Astrocyte (in vitro differentiated cells and primary cell): Measurements from ENCODE around the gene LRRC18. TPM values are rescaled to one million over a fixed set of nuclear protein-coding genes. Genes with fewer than 3 reads are reported as not detected.

Source experiments
- DNase-seq: peaks from one replicate; pipeline ENCODE4 v3.0.0-alpha.2; 2010; ENCODE audit warnings: low read depth
- FAIRE-seq: peaks from 2 replicates; lab custom pipeline; 2011; peaks lifted over from hg19 to GRCh38; lab: Jason Lieb, UNC
- H2AFZ ChIP-seq: 2 replicates; pipeline ENCODE4 v1.6.0; 2012; ENCODE audit warnings: low read depth, low read length, inconsistent platforms
- H3K27ac ChIP-seq: 2 replicates; pipeline ENCODE4 v1.5.1; 2011; ENCODE audit warnings: low read depth, low read length, inconsistent platforms
- H3K27me3 ChIP-seq: 2 replicates; pipeline ENCODE4 v1.6.0; 2011; ENCODE audit warnings: low read length, inconsistent platforms; ENCODE audit not compliant: insufficient read depth
- H3K36me3 ChIP-seq: 2 replicates; pipeline ENCODE4 v1.5.1; 2011; ENCODE audit warnings: low read length, inconsistent platforms; ENCODE audit not compliant: insufficient read depth
- H3K4me1 ChIP-seq: 2 replicates; pipeline ENCODE4 v1.5.1; 2011; ENCODE audit warnings: low read length, inconsistent platforms; ENCODE audit not compliant: insufficient read depth
- H3K4me2 ChIP-seq: 2 replicates; pipeline ENCODE4 v1.6.0; 2012; ENCODE audit warnings: low read length, inconsistent platforms
- H3K4me3 ChIP-seq: 2 replicates; pipeline ENCODE4 v1.5.1; 2011; ENCODE audit warnings: low read depth, mild to moderate bottlenecking, low read length, inconsistent platforms; ENCODE audit not compliant: insufficient read depth
- H3K79me2 ChIP-seq: 2 replicates; pipeline ENCODE4 v1.6.0; 2012; ENCODE audit warnings: mild to moderate bottlenecking, low read length, inconsistent platforms; ENCODE audit not compliant: insufficient read depth
- H3K9ac ChIP-seq: 2 replicates; pipeline ENCODE4 v1.6.0; 2012; ENCODE audit warnings: mild to moderate bottlenecking, low read length, inconsistent platforms
- H3K9me3 ChIP-seq: 2 replicates; pipeline ENCODE4 v1.5.1; 2012; ENCODE audit warnings: low read depth, mild to moderate bottlenecking, low read length, inconsistent platforms; ENCODE audit not compliant: insufficient read depth
- H4K20me1 ChIP-seq: 2 replicates; pipeline ENCODE4 v1.6.0; 2012; ENCODE audit warnings: low read length, inconsistent platforms; ENCODE audit not compliant: insufficient read depth
- H3K27ac Mint-ChIP-seq: one replicate; pipeline ENCODE4 v1.8.0; 2021; ENCODE audit warnings: mild to moderate bottlenecking, mixed read lengths; ENCODE audit not compliant: unreplicated experiment
- H3K27me3 Mint-ChIP-seq: one replicate; pipeline ENCODE4 v1.8.0; 2021; ENCODE audit warnings: low read depth, mixed read lengths; ENCODE audit not compliant: unreplicated experiment
- H3K36me3 Mint-ChIP-seq: one replicate; pipeline ENCODE4 v1.8.0; 2021; ENCODE audit warnings: low read depth, mixed read lengths; ENCODE audit not compliant: unreplicated experiment
- H3K4me1 Mint-ChIP-seq: one replicate; pipeline ENCODE4 v1.8.0; 2021; ENCODE audit warnings: low read depth, mixed read lengths; ENCODE audit not compliant: unreplicated experiment
- H3K4me3 Mint-ChIP-seq: one replicate; pipeline ENCODE4 v1.8.0; 2021; ENCODE audit warnings: mild to moderate bottlenecking, moderate library complexity, mixed read lengths; ENCODE audit not compliant: unreplicated experiment
- H3K9me3 Mint-ChIP-seq: one replicate; pipeline ENCODE4 v1.8.0; 2021; ENCODE audit warnings: mild to moderate bottlenecking, mixed read lengths; ENCODE audit not compliant: unreplicated experiment
- EZH2 ChIP-seq: IDR thresholded peaks from 2 replicates; pipeline ENCODE4 v1.6.1; 2012; ENCODE audit warnings: mild to moderate bottlenecking, low read length, inconsistent platforms; ENCODE audit not compliant: insufficient read depth
- total RNA-seq: library from RNA; stranded (reverse); gene quantifications from 2 replicates; pipeline ENCODE4 v1.2.1, GENCODE V29; 2021
- TF ChIP-seq, protein P1 (sequence below): IDR thresholded peaks from 2 replicates; pipeline ENCODE4 v1.5.1; 2011; ENCODE audit warnings: low read depth, mild to moderate bottlenecking, inconsistent platforms, low read length, moderate library complexity; ENCODE audit not compliant: insufficient read depth

LRRC18 gene
- total RNA-seq, 1 donor from 2014 or later = not detected

DNA sequence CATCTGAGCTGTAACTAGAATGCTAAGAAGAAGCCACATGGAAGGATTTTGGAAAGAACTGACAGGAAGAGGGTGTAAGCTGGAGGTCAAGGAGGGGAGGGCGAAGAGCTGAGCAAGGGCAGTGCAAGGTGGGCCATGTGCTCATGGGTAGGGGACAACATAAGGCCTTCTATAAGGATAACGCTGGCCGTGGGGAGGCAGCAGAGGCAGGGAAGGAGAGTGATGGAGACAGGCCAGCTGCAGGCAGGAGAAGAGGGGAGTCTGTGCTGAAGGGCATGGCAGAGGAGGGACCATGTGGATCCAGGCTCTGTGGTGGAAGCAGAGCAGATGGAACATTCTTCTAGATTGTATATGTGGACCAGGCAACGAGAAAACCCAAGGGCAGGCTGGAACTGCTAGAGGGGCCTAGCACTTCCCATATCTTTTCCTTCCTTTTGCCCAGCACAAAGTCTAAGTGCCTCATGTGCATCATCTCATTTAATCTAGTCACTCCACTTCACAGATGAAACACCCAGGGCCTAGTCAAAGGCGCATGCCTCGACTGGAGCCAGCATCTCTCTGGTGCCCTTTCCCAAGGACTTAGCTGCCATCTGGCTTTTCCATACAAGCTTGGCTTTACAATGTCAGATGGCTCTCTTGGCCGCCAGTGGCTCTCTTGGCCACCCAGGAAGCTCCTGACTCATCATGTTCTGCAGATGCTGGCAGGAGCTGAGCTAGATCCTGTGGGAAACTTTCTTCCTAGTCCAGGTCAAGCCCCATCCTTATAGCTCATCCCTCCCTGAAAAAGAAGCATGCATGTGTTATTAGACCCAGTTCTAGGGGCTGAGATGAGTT lies 6.6 kb downstream of the LRRC18 start:
- Mint-ChIP-seq H3K4me1 (no peaks in the 10 kb centered on the region), H3K9me3 (peaks cover 5% of the 10 kb centered on the region), H3K27ac (no peak overlapping the region), H3K4me3 (no peak overlapping the region), H3K27me3 (peaks cover 28% of the 10 kb centered on the region), H3K36me3 (no peaks in the 10 kb centered on the region)
- no peak overlapping the region for H3K4me3 ChIP-seq
- FAIRE-seq (no peak), DNase-seq (no peak)
- H3K36me3 ChIP-seq = no peaks in the 10 kb centered on the region
- no peak overlapping the region for H3K4me2 ChIP-seq
- no peaks in the 10 kb centered on the region for H3K9me3 ChIP-seq
- no peak overlapping the region for H2AFZ ChIP-seq
- no peaks in the 10 kb centered on the region for H3K4me1 ChIP-seq
- no peaks in the 10 kb centered on the region for H3K27me3 ChIP-seq
- no peak for TF ChIP-seq EZH2
- TF ChIP-seq, protein P1, sequence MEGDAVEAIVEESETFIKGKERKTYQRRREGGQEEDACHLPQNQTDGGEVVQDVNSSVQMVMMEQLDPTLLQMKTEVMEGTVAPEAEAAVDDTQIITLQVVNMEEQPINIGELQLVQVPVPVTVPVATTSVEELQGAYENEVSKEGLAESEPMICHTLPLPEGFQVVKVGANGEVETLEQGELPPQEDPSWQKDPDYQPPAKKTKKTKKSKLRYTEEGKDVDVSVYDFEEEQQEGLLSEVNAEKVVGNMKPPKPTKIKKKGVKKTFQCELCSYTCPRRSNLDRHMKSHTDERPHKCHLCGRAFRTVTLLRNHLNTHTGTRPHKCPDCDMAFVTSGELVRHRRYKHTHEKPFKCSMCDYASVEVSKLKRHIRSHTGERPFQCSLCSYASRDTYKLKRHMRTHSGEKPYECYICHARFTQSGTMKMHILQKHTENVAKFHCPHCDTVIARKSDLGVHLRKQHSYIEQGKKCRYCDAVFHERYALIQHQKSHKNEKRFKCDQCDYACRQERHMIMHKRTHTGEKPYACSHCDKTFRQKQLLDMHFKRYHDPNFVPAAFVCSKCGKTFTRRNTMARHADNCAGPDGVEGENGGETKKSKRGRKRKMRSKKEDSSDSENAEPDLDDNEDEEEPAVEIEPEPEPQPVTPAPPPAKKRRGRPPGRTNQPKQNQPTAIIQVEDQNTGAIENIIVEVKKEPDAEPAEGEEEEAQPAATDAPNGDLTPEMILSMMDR = no peak
- no peaks in the 10 kb centered on the region for H3K79me2 ChIP-seq
- no peaks in the 10 kb centered on the region for H4K20me1 ChIP-seq
- H3K9ac ChIP-seq = no peak overlapping the region
- no peak overlapping the region for H3K27ac ChIP-seq

DNA sequence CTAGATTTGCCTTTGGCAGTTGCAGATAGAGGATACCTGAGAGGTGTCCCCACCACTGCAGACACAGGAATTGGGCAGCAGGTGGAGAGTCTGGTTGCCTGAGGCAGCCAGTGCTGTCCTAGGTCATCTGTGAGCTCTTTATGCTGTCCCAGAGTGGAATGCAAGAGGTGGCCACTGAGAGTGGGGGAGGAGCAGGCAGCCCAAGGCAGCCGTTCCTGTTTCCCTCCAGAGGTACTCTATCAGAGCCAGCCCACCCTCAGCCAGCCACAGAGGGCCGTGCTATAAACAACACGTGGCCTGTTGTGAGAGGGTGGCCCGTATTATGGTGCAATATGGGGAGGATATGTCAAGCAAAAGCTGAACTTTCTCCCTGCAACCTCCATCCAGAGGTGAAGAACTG lies 8.5 kb downstream of the LRRC18 start:
- H3K27me3 ChIP-seq = no peaks in the 10 kb centered on the region
- Mint-ChIP-seq H3K27ac (no peak overlapping the region), H3K4me1 (peaks cover 2% of the 10 kb centered on the region), H3K27me3 (peaks cover 27% of the 10 kb centered on the region), H3K4me3 (no peak overlapping the region), H3K9me3 (peaks cover 5% of the 10 kb centered on the region), H3K36me3 (no peaks in the 10 kb centered on the region)
- H2AFZ ChIP-seq = no peak overlapping the region
- H3K27ac ChIP-seq = no peak overlapping the region
- no peaks in the 10 kb centered on the region for H4K20me1 ChIP-seq
- no peak for FAIRE-seq
- no peaks in the 10 kb centered on the region for H3K79me2 ChIP-seq
- H3K4me3 ChIP-seq = no peak overlapping the region
- no peak overlapping the region for H3K4me2 ChIP-seq
- no peak for TF ChIP-seq EZH2
- TF ChIP-seq, protein P1 = no peak
- H3K36me3 ChIP-seq = no peaks in the 10 kb centered on the region
- no peak for DNase-seq
- H3K4me1 ChIP-seq = no peaks in the 10 kb centered on the region
- no peaks in the 10 kb centered on the region for H3K9me3 ChIP-seq
- H3K9ac ChIP-seq = no peak overlapping the region

DNA sequence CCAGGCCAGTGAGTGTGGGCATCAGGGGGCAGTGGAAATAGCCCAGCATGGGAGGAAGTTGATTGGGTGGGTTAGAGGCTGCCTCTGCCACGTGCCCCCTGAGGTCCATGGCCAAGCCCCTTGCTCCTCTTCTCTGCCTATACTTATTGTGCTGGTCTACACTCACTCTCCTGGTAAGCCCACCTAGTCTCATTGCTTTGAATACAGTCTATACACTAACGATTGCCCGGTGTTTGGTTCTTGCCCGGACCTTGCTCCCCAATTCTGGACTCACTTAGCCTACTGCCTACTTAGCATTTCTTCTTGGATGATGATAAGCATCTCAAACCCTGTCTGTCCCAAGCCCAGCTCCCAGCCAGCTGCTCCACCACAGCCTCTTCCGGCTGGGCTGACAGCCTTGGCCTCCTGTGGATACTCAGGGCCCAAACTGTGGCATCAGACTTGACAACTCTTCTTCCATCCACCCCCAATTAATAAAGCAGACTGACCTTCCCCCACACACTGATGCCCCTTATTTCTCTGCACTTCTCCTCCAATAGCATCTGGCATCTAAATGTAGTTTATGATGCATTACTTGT lies 10.1 kb downstream of the LRRC18 start:
- H3K27me3 ChIP-seq = no peaks in the 10 kb centered on the region
- Mint-ChIP-seq H3K27ac (no peak overlapping the region), H3K9me3 (peaks cover 4% of the 10 kb centered on the region), H3K4me3 (no peak overlapping the region), H3K36me3 (no peaks in the 10 kb centered on the region), H3K4me1 (peaks cover 2% of the 10 kb centered on the region), H3K27me3 (peaks cover 28% of the 10 kb centered on the region)
- TF ChIP-seq, protein P1 = no peak
- no peak for TF ChIP-seq EZH2
- H3K36me3 ChIP-seq = no peaks in the 10 kb centered on the region
- H3K4me3 ChIP-seq = no peak overlapping the region
- H3K9me3 ChIP-seq = no peaks in the 10 kb centered on the region
- H3K4me2 ChIP-seq = no peak overlapping the region
- H4K20me1 ChIP-seq = no peaks in the 10 kb centered on the region
- no peak overlapping the region for H2AFZ ChIP-seq
- no peak overlapping the region for H3K9ac ChIP-seq
- FAIRE-seq (no peak), DNase-seq (no peak)
- H3K79me2 ChIP-seq = no peaks in the 10 kb centered on the region
- H3K27ac ChIP-seq = no peak overlapping the region
- H3K4me1 ChIP-seq = no peaks in the 10 kb centered on the region
